HFF-Myc (cell line): ENCODE measurements around the gene PPIL6.
"Not testable (repeated sequence)": the region's sequence is repeated elsewhere in the genome, so short reads cannot be mapped to it uniquely, and the experiment has no call there.

Source experiments
- DNase-seq: peaks from one replicate; pipeline ENCODE4 v3.0.0-alpha.2; 2011; ENCODE audit warnings: low read depth; ENCODE audit errors: extremely low read depth
- H3K4me3 ChIP-seq: replicated peaks from 2 replicates; pipeline ENCODE4 v1.5.1; 2011; ENCODE audit warnings: low read depth, mild to moderate bottlenecking, control low read depth, low read length
- TF ChIP-seq, protein P1 (sequence below): IDR thresholded peaks from 2 replicates; pipeline ENCODE4 v1.5.1; 2012; ENCODE audit warnings: mild to moderate bottlenecking, low read depth, low read length, control low read depth; ENCODE audit errors: missing control alignments

Gene PPIL6

DNA sequence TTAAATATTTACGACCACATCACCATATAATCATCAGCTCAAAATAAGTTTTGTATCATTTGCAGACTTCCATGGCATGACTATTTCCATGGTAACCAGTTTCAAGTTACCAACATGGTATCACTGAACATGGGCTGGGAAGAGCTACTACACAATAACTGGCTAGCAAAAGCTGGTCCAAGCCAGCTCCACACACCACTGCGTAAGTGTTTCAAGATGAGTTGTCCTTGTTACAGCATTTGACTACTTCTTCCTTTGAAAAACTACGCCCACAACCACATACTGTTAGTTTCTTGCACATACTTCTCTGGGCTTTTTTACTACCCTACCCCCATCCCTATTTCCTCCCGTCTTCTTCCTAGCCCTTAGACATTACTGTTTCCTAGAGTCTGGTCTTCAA is 66.7 kb downstream of the PPIL6 start:
- TF ChIP-seq, protein P1, sequence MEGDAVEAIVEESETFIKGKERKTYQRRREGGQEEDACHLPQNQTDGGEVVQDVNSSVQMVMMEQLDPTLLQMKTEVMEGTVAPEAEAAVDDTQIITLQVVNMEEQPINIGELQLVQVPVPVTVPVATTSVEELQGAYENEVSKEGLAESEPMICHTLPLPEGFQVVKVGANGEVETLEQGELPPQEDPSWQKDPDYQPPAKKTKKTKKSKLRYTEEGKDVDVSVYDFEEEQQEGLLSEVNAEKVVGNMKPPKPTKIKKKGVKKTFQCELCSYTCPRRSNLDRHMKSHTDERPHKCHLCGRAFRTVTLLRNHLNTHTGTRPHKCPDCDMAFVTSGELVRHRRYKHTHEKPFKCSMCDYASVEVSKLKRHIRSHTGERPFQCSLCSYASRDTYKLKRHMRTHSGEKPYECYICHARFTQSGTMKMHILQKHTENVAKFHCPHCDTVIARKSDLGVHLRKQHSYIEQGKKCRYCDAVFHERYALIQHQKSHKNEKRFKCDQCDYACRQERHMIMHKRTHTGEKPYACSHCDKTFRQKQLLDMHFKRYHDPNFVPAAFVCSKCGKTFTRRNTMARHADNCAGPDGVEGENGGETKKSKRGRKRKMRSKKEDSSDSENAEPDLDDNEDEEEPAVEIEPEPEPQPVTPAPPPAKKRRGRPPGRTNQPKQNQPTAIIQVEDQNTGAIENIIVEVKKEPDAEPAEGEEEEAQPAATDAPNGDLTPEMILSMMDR, result no peak
- no peak for DNase-seq
- H3K4me3 ChIP-seq, result no peak overlapping the region

DNA sequence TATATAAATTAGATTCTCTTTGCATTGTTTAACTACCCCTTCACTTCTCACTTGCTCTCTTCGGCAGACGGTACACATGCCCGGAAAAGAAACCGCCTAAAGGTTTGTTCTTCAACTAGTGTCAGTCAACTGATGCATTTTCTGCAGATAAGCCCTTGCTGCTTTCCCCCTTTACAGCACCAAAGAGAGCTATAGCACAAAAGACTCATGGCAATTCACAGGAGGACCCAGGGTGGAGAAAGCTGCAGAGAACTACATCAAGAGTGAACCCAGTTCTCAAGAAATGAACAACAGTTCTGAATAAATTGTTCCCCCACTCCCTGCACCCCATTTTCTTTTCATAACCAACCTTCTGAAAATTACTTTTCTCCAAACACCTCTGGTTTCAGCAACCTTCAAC is 67.1 kb downstream of the PPIL6 start:
- TF ChIP-seq, protein P1, result no peak
- no peak overlapping the region for H3K4me3 ChIP-seq
- no peak for DNase-seq

DNA sequence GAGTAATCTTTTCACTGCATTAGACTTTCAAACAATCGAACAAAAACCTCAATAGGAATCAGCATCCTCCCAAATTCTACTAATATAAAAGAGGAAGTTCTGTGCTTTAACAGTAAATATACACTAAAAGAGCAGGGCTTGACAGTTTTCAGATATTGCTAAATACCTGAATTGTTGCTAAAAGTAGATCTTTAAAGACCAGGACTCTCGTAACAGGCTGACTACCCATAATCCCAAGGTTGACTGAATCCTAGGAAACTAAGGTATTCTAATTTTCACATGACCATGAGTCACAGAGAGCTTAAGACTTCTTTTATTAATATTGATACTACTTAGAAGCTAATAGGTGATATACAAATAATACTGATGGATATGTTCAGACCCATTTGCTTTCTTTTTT is 68.3 kb downstream of the PPIL6 start:
- DNase-seq, result no peak
- TF ChIP-seq, protein P1, result no peak
- H3K4me3 ChIP-seq, result no peak overlapping the region

DNA sequence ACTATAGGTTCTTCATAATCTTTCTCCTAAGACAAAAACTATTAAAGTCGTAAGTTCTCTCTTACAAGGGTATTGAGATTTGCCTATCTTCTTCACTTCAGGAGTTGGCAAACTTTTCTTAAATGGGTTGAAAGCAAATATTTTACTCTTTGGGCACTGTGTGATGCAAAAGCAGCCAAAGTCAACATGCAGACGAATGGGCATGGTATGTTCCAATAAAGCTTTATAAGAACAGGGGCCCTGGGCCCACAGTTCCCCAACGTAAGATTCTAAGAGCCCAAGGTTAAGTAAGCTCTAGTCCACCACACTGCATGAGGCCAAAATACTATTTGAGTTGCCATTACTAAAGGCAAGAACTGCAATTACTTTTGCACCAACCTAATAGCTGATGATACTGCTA is 69.6 kb downstream of the PPIL6 start:
- no peak overlapping the region for H3K4me3 ChIP-seq
- no peak for DNase-seq
- TF ChIP-seq, protein P1, result no peak

DNA sequence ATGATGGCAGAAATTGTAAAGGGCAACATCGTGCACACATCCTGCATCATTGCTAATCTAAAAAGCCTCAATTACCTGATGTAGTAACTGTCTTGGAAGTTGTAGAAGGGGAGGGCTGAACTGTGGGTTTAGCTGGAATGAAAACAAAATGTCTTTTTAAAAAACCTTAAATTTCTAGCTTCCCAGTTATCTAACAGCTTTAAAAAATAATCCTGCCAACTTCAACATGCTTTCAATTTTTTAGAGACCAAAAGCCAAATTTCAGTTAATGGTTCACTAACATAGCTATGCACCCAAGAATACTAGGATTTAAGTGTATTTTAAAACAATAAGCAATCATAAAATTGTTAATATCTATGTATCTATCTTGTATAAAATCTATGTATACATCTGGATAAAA is 70.1 kb downstream of the PPIL6 start:
- no peak overlapping the region for H3K4me3 ChIP-seq
- DNase-seq, result no peak

DNA sequence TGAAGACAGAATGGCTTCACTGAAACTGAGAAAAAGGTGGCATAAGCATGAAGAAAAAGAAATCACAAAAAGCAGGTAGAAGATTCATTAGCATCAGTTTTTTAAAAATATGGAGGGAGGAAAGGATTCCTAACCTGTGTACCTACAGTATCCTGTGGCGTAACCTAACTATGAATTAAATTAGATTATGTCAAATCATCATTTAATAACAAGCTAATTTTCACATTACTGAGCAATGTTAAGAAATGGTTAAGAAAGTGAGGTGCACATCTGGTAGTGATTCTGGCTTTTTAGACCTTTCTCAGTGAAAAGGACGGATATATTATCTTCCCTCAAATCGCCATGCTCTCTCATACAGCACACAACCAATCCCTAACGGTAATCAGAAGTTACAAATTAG is 70.7 kb downstream of the PPIL6 start:
- DNase-seq, result no peak

More for the DNA sequence above, 70.1 kb downstream of the PPIL6 start:
- TF ChIP-seq, protein P1, result no peak

DNA sequence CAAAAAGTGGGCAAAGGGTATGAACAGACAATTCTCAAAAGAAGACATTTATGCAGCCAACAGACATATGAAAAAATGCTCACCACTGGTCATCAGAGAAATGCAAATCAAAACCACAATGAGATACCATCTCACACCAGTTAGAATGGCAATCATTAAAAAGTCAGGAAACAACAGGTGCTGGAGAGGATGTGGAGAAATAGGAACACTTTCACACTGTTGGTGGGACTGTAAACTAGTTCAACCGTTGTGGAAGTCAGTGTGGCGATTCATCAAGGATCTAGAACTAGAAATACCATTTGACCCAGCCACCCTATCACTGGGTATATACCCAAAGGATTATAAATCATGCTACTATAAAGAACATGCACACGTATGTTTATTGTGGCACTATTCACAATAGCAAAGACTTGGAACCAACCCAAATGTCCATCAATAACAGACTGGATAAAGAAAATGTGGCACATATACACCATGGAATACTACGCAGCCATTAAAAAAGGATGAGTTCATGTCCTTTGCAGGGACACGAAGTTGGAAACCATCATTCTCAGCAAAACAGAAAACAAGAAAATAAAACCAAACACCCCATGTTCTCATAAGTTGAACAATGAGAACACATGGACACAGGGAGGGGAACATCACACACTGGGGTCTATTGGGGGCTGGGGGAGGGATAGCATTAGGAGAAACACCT is 75.9 kb downstream of the PPIL6 start:
- not testable (repeated sequence) for DNase-seq, H3K4me3 ChIP-seq

More for the DNA sequence above, 70.7 kb downstream of the PPIL6 start:
- TF ChIP-seq, protein P1, result no peak
- no peak overlapping the region for H3K4me3 ChIP-seq
